GM06990 (cell line): Measurements from ENCODE around the gene LILRA1.
"Not testable (repeated sequence)": the region's sequence is repeated elsewhere in the genome, so short reads cannot be mapped to it uniquely, and the experiment has no call there.

ENCODE experiments used
- DNase-seq: peaks from one replicate; pipeline ENCODE4 v3.0.0-alpha.2; 2011; ENCODE audit not compliant: insufficient read length; ENCODE audit errors: extremely low read depth
- H3K27me3 ChIP-seq: replicated peaks from 2 replicates; pipeline ENCODE4 v1.6.0; 2011; ENCODE audit warnings: low read length; ENCODE audit not compliant: control insufficient read depth, insufficient read depth
- H3K36me3 ChIP-seq: 2 replicates; pipeline ENCODE4 v1.5.1; 2011; ENCODE audit warnings: low read length; ENCODE audit not compliant: control insufficient read depth, insufficient read depth
- H3K4me3 ChIP-seq: replicated peaks from 2 replicates; pipeline ENCODE4 v1.5.1; 2011; ENCODE audit warnings: low read depth, mild to moderate bottlenecking, control low read depth, low read length
- CTCF ChIP-seq: IDR thresholded peaks from 2 replicates; pipeline ENCODE4 v1.5.1; 2011; ENCODE audit warnings: low read length, control low read depth, mild to moderate bottlenecking, inconsistent platforms; ENCODE audit not compliant: insufficient read depth, poor library complexity, severe bottlenecking

LILRA1 gene

GRCh38 chr19:54576411-54576976, 16.9 kb upstream of the LILRA1 start:
- Histone ChIP-seq H3K27me3 (no peaks in the 10 kb centered on the region), H3K4me3 (no peak overlapping the region), H3K36me3 (no peaks in the 10 kb centered on the region)
- TF ChIP-seq CTCF = no peak
- no peak for DNase-seq

- TF ChIP-seq CTCF = no peak
- Histone ChIP-seq H3K4me3 (no peak overlapping the region), H3K36me3 (no peaks in the 10 kb centered on the region), H3K27me3 (no peaks in the 10 kb centered on the region)
- no peak for DNase-seq
These were observed 16.1 kb upstream of the LILRA1 start for GRCh38 chr19:54577334-54577733.

GRCh38 chr19:54578268-54578667, 15.2 kb upstream of the LILRA1 start:
- DNase-seq, H3K4me3 ChIP-seq, H3K36me3 ChIP-seq, H3K27me3 ChIP-seq: not testable (repeated sequence)

GRCh38 chr19:54586397-54586796, 7.0 kb upstream of the LILRA1 start:
- H3K4me3 ChIP-seq = no peak overlapping the region
- no peak for DNase-seq
- no peaks in the 10 kb centered on the region for H3K36me3 ChIP-seq
- no peaks in the 10 kb centered on the region for H3K27me3 ChIP-seq
- no peak for TF ChIP-seq CTCF

GRCh38 chr19:54587026-54587425, 6.4 kb upstream of the LILRA1 start:
- Histone ChIP-seq H3K36me3 (no peaks in the 10 kb centered on the region), H3K4me3 (no peak overlapping the region), H3K27me3 (no peaks in the 10 kb centered on the region)
- no peak for DNase-seq
- TF ChIP-seq CTCF = no peak

- H3K27me3 ChIP-seq, H3K4me3 ChIP-seq, DNase-seq: not testable (repeated sequence)
These were observed 647 bp downstream of the LILRA1 start for GRCh38 chr19:54593931-54594626.

More at GRCh38 chr19:54593931-54594626, 647 bp downstream of the LILRA1 start:
- H3K36me3 ChIP-seq = not testable (repeated sequence)
